SK-N-SH (cell line): ENCODE results near the gene RNF112. TPM values are rescaled to one million over a fixed set of nuclear protein-coding genes. Genes with fewer than 3 reads are reported as not detected.
"Not testable (repeated sequence)": the region's sequence is repeated elsewhere in the genome, so short reads cannot be mapped to it uniquely, and the experiment has no call there.

Experiments used
- CTCF ChIA-PET: fragments of 300-600, 350-600 bp; formaldehyde crosslinking; extraction: SDS; loops from one replicate; lab custom pipeline; 2021; lab: Yijun Ruan, JAX
- POLR2A ChIA-PET: fragments of 350-600 bp; sonication (Branson Sonifier 250); formaldehyde crosslinking; extraction: SDS; loops from one replicate; lab custom pipeline; 2020; ENCODE audit warnings: antibody characterized with exemption, inconsistent platforms; lab: Yijun Ruan, JAX
- DNase-seq: peaks from one replicate; pipeline ENCODE4 v3.0.0; 2012
- H2AFZ ChIP-seq: fragments of 200-600 bp; sonication (generic); 2 replicates; pipeline ENCODE4 v1.8.1; 2016; ENCODE audit warnings: antibody characterized with exemption, mild to moderate bottlenecking, low read depth
- H3F3A ChIP-seq: fragments of 200-600 bp; sonication (generic); replicated peaks from 2 replicates; pipeline ENCODE3; 2016; ENCODE audit warnings: antibody characterized with exemption, mild to moderate bottlenecking; ENCODE audit not compliant: insufficient read depth
- H3K27ac ChIP-seq, 2 experiments: fragments of 200-500 bp in 1 of 2; fragments of 200-600 bp in 1 of 2; sonication (Bioruptor generic) in 1 of 2; sonication (generic), shearing (Covaris generic) in 1 of 2; 2 replicates each; pipeline versions ENCODE4 v1.5.1 to v1.6.1; 2014 to 2016; ENCODE audit warnings: low read depth in 2 of 2, inconsistent platforms in 1 of 2, low read length in 1 of 2, mild to moderate bottlenecking in 1 of 2, mixed read lengths in 1 of 2
- H3K27me3 ChIP-seq: fragments of 200-600 bp; sonication (generic), shearing (Covaris generic); 2 replicates; pipeline ENCODE4 v1.6.1; 2016; ENCODE audit warnings: mixed run types; ENCODE audit not compliant: insufficient read depth
- H3K36me3 ChIP-seq, 2 experiments: fragments of 200-500 bp in 1 of 2; fragments of 200-600 bp in 1 of 2; sonication (Bioruptor generic) in 1 of 2; sonication (generic) in 1 of 2; replicated peaks in 1 of 2; 2 replicates each; pipeline versions ENCODE3 to v1.5.1; 2014 to 2016; ENCODE audit warnings: low read length in 1 of 2, mild to moderate bottlenecking in 1 of 2; ENCODE audit not compliant: insufficient read depth in 2 of 2, control insufficient read depth in 1 of 2
- H3K4me1 ChIP-seq, 2 experiments: fragments of 200-500 bp in 1 of 2; fragments of 200-600 bp in 1 of 2; sonication (Bioruptor generic) in 1 of 2; sonication (generic), shearing (Covaris generic) in 1 of 2; 2 replicates each; pipeline versions ENCODE4 v1.5.1 to v1.6.1; 2014 to 2016; ENCODE audit warnings: low read depth in 1 of 2, low read length in 1 of 2, mixed run types in 1 of 2; ENCODE audit not compliant: insufficient read depth in 2 of 2, control insufficient read depth in 1 of 2
- H3K4me2 ChIP-seq: fragments of 200-600 bp; sonication (generic), shearing (Covaris generic); 2 replicates; pipeline ENCODE4 v1.6.1; 2017; ENCODE audit warnings: mixed run types
- H3K4me3 ChIP-seq, 2 experiments: fragments of 200-500 bp in 1 of 2; fragments of 200-600 bp in 1 of 2; sonication (Bioruptor generic) in 1 of 2; sonication (generic), shearing (Covaris generic) in 1 of 2; 2 replicates each; pipeline versions ENCODE4 v1.5.1 to v1.8.1; 2014 to 2016; ENCODE audit warnings: low read depth in 2 of 2, inconsistent platforms in 1 of 2, low read length in 1 of 2, mild to moderate bottlenecking in 1 of 2, mixed read lengths in 1 of 2, moderate library complexity in 1 of 2
- H3K79me2 ChIP-seq: fragments of 200-600 bp; sonication (generic); 2 replicates; pipeline ENCODE4 v1.8.1; 2017; ENCODE audit warnings: mild to moderate bottlenecking; ENCODE audit not compliant: insufficient read depth
- H3K9ac ChIP-seq: fragments of 200-600 bp; sonication (generic); 2 replicates; pipeline ENCODE4 v1.6.1; 2017; ENCODE audit warnings: mixed run types
- H3K9me2 ChIP-seq: fragments of 200-600 bp; sonication (generic); 2 replicates; pipeline ENCODE4 v1.6.1; 2017; ENCODE audit warnings: mixed run types
- H3K9me3 ChIP-seq: fragments of 200-600 bp; sonication (generic); 2 replicates; pipeline ENCODE4 v1.6.1; 2017; ENCODE audit warnings: mixed run types, mild to moderate bottlenecking, moderate library complexity
- H4K20me1 ChIP-seq: fragments of 200-600 bp; sonication (generic); 2 replicates; pipeline ENCODE4 v1.6.1; 2017; ENCODE audit warnings: mild to moderate bottlenecking, mixed run types; ENCODE audit not compliant: insufficient read depth
- CTCF ChIP-seq: fragments of 200-600 bp; sonication (generic); IDR thresholded peaks from 2 replicates; pipeline ENCODE4 v1.6.1; 2017; ENCODE audit warnings: antibody characterized with exemption, mild to moderate bottlenecking, moderate library complexity
- EP300 ChIP-seq, 2 experiments: IDR thresholded peaks; 2 replicates each; pipeline versions ENCODE4 v1.4.0 to v1.6.1; 2012; ENCODE audit warnings: borderline replicate concordance in 1 of 2, low read depth in 1 of 2, low read length in 1 of 2
- EZH2phosphoT487 ChIP-seq: fragments of 200-600 bp; sonication (generic); IDR thresholded peaks from 2 replicates; pipeline ENCODE4 v1.6.1; 2017; ENCODE audit warnings: low read depth, mixed run types, mild to moderate bottlenecking, antibody characterized with exemption, moderate library complexity, borderline replicate concordance
- FOSL2 ChIP-seq: IDR thresholded peaks from 2 replicates; pipeline ENCODE4 v1.4.0; 2012; ENCODE audit warnings: low read depth, mild to moderate bottlenecking, moderate library complexity, borderline replicate concordance
- FOXJ3 ChIP-seq: sonication (generic); formaldehyde crosslinking; IDR thresholded peaks from 2 replicates; pipeline ENCODE4 v1.5.1; 2020; ENCODE audit warnings: mild to moderate bottlenecking, missing genetic modification reagents
- FOXM1 ChIP-seq: IDR thresholded peaks from 2 replicates; pipeline ENCODE4 v1.4.0; 2012; ENCODE audit warnings: low read depth, mild to moderate bottlenecking
- GABPA ChIP-seq: IDR thresholded peaks from 2 replicates; pipeline ENCODE4 v1.4.0; 2012; ENCODE audit warnings: low read depth, mild to moderate bottlenecking
- MXI1 ChIP-seq: IDR thresholded peaks from 2 replicates; pipeline ENCODE4 v1.6.1; 2012; ENCODE audit warnings: mild to moderate bottlenecking, low read depth, low read length, improper control_type of control experiment
- PBX3 ChIP-seq: IDR thresholded peaks from 2 replicates; pipeline ENCODE4; 2012
- POLR2AphosphoS5 ChIP-seq: IDR thresholded peaks from 2 replicates; pipeline ENCODE4 v1.6.1; 2012; ENCODE audit warnings: low read depth, low read length
- REST ChIP-seq: IDR thresholded peaks from 2 replicates; pipeline ENCODE4 v1.6.1; 2012; ENCODE audit warnings: mild to moderate bottlenecking, low read depth, low read length, moderate library complexity
- RFX5 ChIP-seq: IDR thresholded peaks from 2 replicates; pipeline ENCODE4 v1.6.1; 2012; ENCODE audit warnings: mild to moderate bottlenecking, improper control_type of control experiment, low read length
- SIN3A ChIP-seq: IDR thresholded peaks from 2 replicates; pipeline ENCODE4 v1.6.1; 2012; ENCODE audit warnings: low read depth, mild to moderate bottlenecking, low read length, moderate library complexity, borderline replicate concordance
- SMC3 ChIP-seq: IDR thresholded peaks from 2 replicates; pipeline ENCODE4 v1.6.1; 2012; ENCODE audit warnings: low read depth, low read length, improper control_type of control experiment
- TCF12 ChIP-seq: IDR thresholded peaks from 2 replicates; pipeline ENCODE4 v1.4.0; 2012
- TEAD4 ChIP-seq: IDR thresholded peaks from 2 replicates; pipeline ENCODE4 v1.4.0; 2012; ENCODE audit warnings: mild to moderate bottlenecking, borderline replicate concordance; ENCODE audit not compliant: insufficient read depth
- YY1 ChIP-seq: IDR thresholded peaks from 2 replicates; pipeline ENCODE4 v1.4.0; 2012; ENCODE audit warnings: low read depth, mild to moderate bottlenecking
- ZBTB33 ChIP-seq: IDR thresholded peaks from 2 replicates; pipeline ENCODE4 v1.4.0; 2012; ENCODE audit warnings: low read depth, borderline replicate concordance
- WGBS: methylation state at CpG from one replicate; pipeline ENCODE4 v1.1.6; 2017; ENCODE audit warnings: low lambda C conversion rate; 5-methylcytosine and 5-hydroxymethylcytosine counted together
- polyA plus RNA-seq, 3 experiments: library from polyadenylated mRNA; depleted of rRNA; stranded (reverse); fragments of >200 nt; gene quantifications; 2 replicates each; pipeline ENCODE4 v1.2.3, GENCODE V29; 2012

RNF112 gene
- polyA plus RNA-seq, 1 of the 3 experiments (the other 2 are of a cell fraction): 22.6 TPM

- Histone ChIP-seq H3K9me2 (no peaks in the 10 kb centered on the region), H3K9me3 (no peaks in the 10 kb centered on the region), H3K9ac (no peak overlapping the region), H3K4me2 (no peak overlapping the region), H3K27ac (no peak overlapping the region), H3K79me2 (no peaks in the 10 kb centered on the region), H4K20me1 (no peaks in the 10 kb centered on the region), H3K4me3 (no peak overlapping the region), H3K36me3 (no peaks in the 10 kb centered on the region), H3K4me1 (no peaks in the 10 kb centered on the region), H2AFZ (no peak overlapping the region), H3F3A (no peaks in the 10 kb centered on the region), H3K27me3 (no peaks in the 10 kb centered on the region)
- ChIA-PET POLR2A (interaction anchor here (0.6 kb wide), 1 partner anchor 82 kb away, joined by 3 read pairs; no protein-coding TSS in a partner anchor), CTCF (interaction anchor here (0.8 to 6.9 kb wide), 4 partner anchors 10 to 104 kb away, joined by 3 to 60 read pairs (median 9); partner anchors contain the start of gene B9D1)
- 92% methylated on average over 5 of the region's 5 CpGs for WGBS
- no peak for DNase-seq
- TF ChIP-seq EP300 (IDR thresholded peaks at IDR 0.05; ENCODE audit: borderline replicate concordance in 1 of 2, low read depth in 1 of 2, low read length in 1 of 2) (no peak), TEAD4 (no peak), PBX3 (no peak), RFX5 (no peak), EZH2phosphoT487 (no peak), YY1 (no peak), FOSL2 (no peak), FOXM1 (no peak), SMC3 (no peak), SIN3A (no peak), ZBTB33 (no peak), FOXJ3 (CRISPR knock-in tag) (no peak), TCF12 (no peak), GABPA (no peak), POLR2AphosphoS5 (no peak), CTCF (no peak), REST (no peak), MXI1 (no peak)
These were observed 46.8 kb downstream of the RNF112 start for GRCh38 chr17:19457830-19458271.

- H3K9me2 ChIP-seq, H2AFZ ChIP-seq, H3K27me3 ChIP-seq, H3F3A ChIP-seq, DNase-seq, H3K4me2 ChIP-seq, H3K9me3 ChIP-seq, H3K4me3 ChIP-seq, H4K20me1 ChIP-seq, H3K36me3 ChIP-seq, POLR2A ChIA-PET, H3K4me1 ChIP-seq, H3K79me2 ChIP-seq, H3K9ac ChIP-seq, H3K27ac ChIP-seq: not testable (repeated sequence)
- WGBS: 89% methylated on average over 6 of the region's 6 CpGs
- CTCF ChIA-PET: interaction anchor here (0.8 to 6.9 kb wide), 3 partner anchors 12 to 104 kb away, joined by 3 to 60 read pairs (median 3); partner anchors contain the start of gene B9D1
These were observed 47.4 kb downstream of the RNF112 start for GRCh38 chr17:19458481-19458880.
